SK-N-SH (cell line): ENCODE data around the gene FBXL15. TPM values are rescaled to one million over a fixed set of nuclear protein-coding genes. Genes with fewer than 3 reads are reported as not detected.

Experiments used
- CTCF ChIA-PET: fragments of 300-600, 350-600 bp; formaldehyde crosslinking; extraction: SDS; loops from one replicate; lab custom pipeline; 2021; lab: Yijun Ruan, JAX
- POLR2A ChIA-PET: fragments of 350-600 bp; sonication (Branson Sonifier 250); formaldehyde crosslinking; extraction: SDS; loops from one replicate; lab custom pipeline; 2020; ENCODE audit warnings: antibody characterized with exemption, inconsistent platforms; lab: Yijun Ruan, JAX
- DNase-seq: peaks from one replicate; pipeline ENCODE4 v3.0.0; 2012
- H2AFZ ChIP-seq: fragments of 200-600 bp; sonication (generic); 2 replicates; pipeline ENCODE4 v1.8.1; 2016; ENCODE audit warnings: antibody characterized with exemption, mild to moderate bottlenecking, low read depth
- H3F3A ChIP-seq: fragments of 200-600 bp; sonication (generic); replicated peaks from 2 replicates; pipeline ENCODE3; 2016; ENCODE audit warnings: antibody characterized with exemption, mild to moderate bottlenecking; ENCODE audit not compliant: insufficient read depth
- H3K27ac ChIP-seq, 2 experiments: fragments of 200-500 bp in 1 of 2; fragments of 200-600 bp in 1 of 2; sonication (Bioruptor generic) in 1 of 2; sonication (generic), shearing (Covaris generic) in 1 of 2; 2 replicates each; pipeline versions ENCODE4 v1.5.1 to v1.6.1; 2014 to 2016; ENCODE audit warnings: low read depth in 2 of 2, inconsistent platforms in 1 of 2, low read length in 1 of 2, mild to moderate bottlenecking in 1 of 2, mixed read lengths in 1 of 2
- H3K27me3 ChIP-seq: fragments of 200-600 bp; sonication (generic), shearing (Covaris generic); 2 replicates; pipeline ENCODE4 v1.6.1; 2016; ENCODE audit warnings: mixed run types; ENCODE audit not compliant: insufficient read depth
- H3K36me3 ChIP-seq, 2 experiments: fragments of 200-500 bp in 1 of 2; fragments of 200-600 bp in 1 of 2; sonication (Bioruptor generic) in 1 of 2; sonication (generic) in 1 of 2; replicated peaks in 1 of 2; 2 replicates each; pipeline versions ENCODE3 to v1.5.1; 2014 to 2016; ENCODE audit warnings: low read length in 1 of 2, mild to moderate bottlenecking in 1 of 2; ENCODE audit not compliant: insufficient read depth in 2 of 2, control insufficient read depth in 1 of 2
- H3K4me1 ChIP-seq, 2 experiments: fragments of 200-500 bp in 1 of 2; fragments of 200-600 bp in 1 of 2; sonication (Bioruptor generic) in 1 of 2; sonication (generic), shearing (Covaris generic) in 1 of 2; 2 replicates each; pipeline versions ENCODE4 v1.5.1 to v1.6.1; 2014 to 2016; ENCODE audit warnings: low read depth in 1 of 2, low read length in 1 of 2, mixed run types in 1 of 2; ENCODE audit not compliant: insufficient read depth in 2 of 2, control insufficient read depth in 1 of 2
- H3K4me2 ChIP-seq: fragments of 200-600 bp; sonication (generic), shearing (Covaris generic); 2 replicates; pipeline ENCODE4 v1.6.1; 2017; ENCODE audit warnings: mixed run types
- H3K4me3 ChIP-seq, 2 experiments: fragments of 200-500 bp in 1 of 2; fragments of 200-600 bp in 1 of 2; sonication (Bioruptor generic) in 1 of 2; sonication (generic), shearing (Covaris generic) in 1 of 2; 2 replicates each; pipeline versions ENCODE4 v1.5.1 to v1.8.1; 2014 to 2016; ENCODE audit warnings: low read depth in 2 of 2, inconsistent platforms in 1 of 2, low read length in 1 of 2, mild to moderate bottlenecking in 1 of 2, mixed read lengths in 1 of 2, moderate library complexity in 1 of 2
- H3K79me2 ChIP-seq: fragments of 200-600 bp; sonication (generic); 2 replicates; pipeline ENCODE4 v1.8.1; 2017; ENCODE audit warnings: mild to moderate bottlenecking; ENCODE audit not compliant: insufficient read depth
- H3K9ac ChIP-seq: fragments of 200-600 bp; sonication (generic); 2 replicates; pipeline ENCODE4 v1.6.1; 2017; ENCODE audit warnings: mixed run types
- H3K9me2 ChIP-seq: fragments of 200-600 bp; sonication (generic); 2 replicates; pipeline ENCODE4 v1.6.1; 2017; ENCODE audit warnings: mixed run types
- H3K9me3 ChIP-seq: fragments of 200-600 bp; sonication (generic); 2 replicates; pipeline ENCODE4 v1.6.1; 2017; ENCODE audit warnings: mixed run types, mild to moderate bottlenecking, moderate library complexity
- H4K20me1 ChIP-seq: fragments of 200-600 bp; sonication (generic); 2 replicates; pipeline ENCODE4 v1.6.1; 2017; ENCODE audit warnings: mild to moderate bottlenecking, mixed run types; ENCODE audit not compliant: insufficient read depth
- EZH2phosphoT487 ChIP-seq: fragments of 200-600 bp; sonication (generic); IDR thresholded peaks from 2 replicates; pipeline ENCODE4 v1.6.1; 2017; ENCODE audit warnings: low read depth, mixed run types, mild to moderate bottlenecking, antibody characterized with exemption, moderate library complexity, borderline replicate concordance
- FOSL2 ChIP-seq: IDR thresholded peaks from 2 replicates; pipeline ENCODE4 v1.4.0; 2012; ENCODE audit warnings: low read depth, mild to moderate bottlenecking, moderate library complexity, borderline replicate concordance
- FOXJ3 ChIP-seq: sonication (generic); formaldehyde crosslinking; IDR thresholded peaks from 2 replicates; pipeline ENCODE4 v1.5.1; 2020; ENCODE audit warnings: mild to moderate bottlenecking, missing genetic modification reagents
- FOXM1 ChIP-seq: IDR thresholded peaks from 2 replicates; pipeline ENCODE4 v1.4.0; 2012; ENCODE audit warnings: low read depth, mild to moderate bottlenecking
- JUND ChIP-seq: IDR thresholded peaks from 2 replicates; pipeline ENCODE4 v1.4.0; 2012
- NFIC ChIP-seq: IDR thresholded peaks from 2 replicates; pipeline ENCODE4 v1.4.0; 2012; ENCODE audit warnings: borderline replicate concordance
- RCOR1 ChIP-seq: fragments of 150-350 bp; IDR thresholded peaks from 2 replicates; pipeline ENCODE4 v1.6.1; 2017; ENCODE audit warnings: antibody characterized with exemption, low read length
- RFX5 ChIP-seq: IDR thresholded peaks from 2 replicates; pipeline ENCODE4 v1.6.1; 2012; ENCODE audit warnings: mild to moderate bottlenecking, improper control_type of control experiment, low read length
- RXRA ChIP-seq: IDR thresholded peaks from 2 replicates; pipeline ENCODE4 v1.4.0; 2012; ENCODE audit warnings: low read depth, mild to moderate bottlenecking, borderline replicate concordance
- TAF1 ChIP-seq: IDR thresholded peaks from 2 replicates; pipeline ENCODE4 v1.6.1; 2012; ENCODE audit warnings: low read depth, mild to moderate bottlenecking, low read length, moderate library complexity, borderline replicate concordance
- WGBS: methylation state at CpG from one replicate; pipeline ENCODE4 v1.1.6; 2017; ENCODE audit warnings: low lambda C conversion rate; 5-methylcytosine and 5-hydroxymethylcytosine counted together
- polyA plus RNA-seq, 3 experiments: library from polyadenylated mRNA; depleted of rRNA; stranded (reverse); fragments of >200 nt; gene quantifications; 2 replicates each; pipeline ENCODE4 v1.2.3, GENCODE V29; 2012
- TF ChIP-seq, protein P1 (sequence below): IDR thresholded peaks from 2 replicates; pipeline ENCODE4 v1.4.0; 2012; ENCODE audit warnings: low read depth, borderline replicate concordance
- TF ChIP-seq, protein P2 (sequence below): fragments of 200-600 bp; sonication (generic); IDR thresholded peaks from 2 replicates; pipeline ENCODE4 v1.6.1; 2017; ENCODE audit warnings: antibody characterized with exemption, mild to moderate bottlenecking, moderate library complexity
- TF ChIP-seq, protein P3 (sequence below): IDR thresholded peaks from 2 replicates; pipeline ENCODE4 v1.6.1; 2012; ENCODE audit warnings: mild to moderate bottlenecking, low read depth, low read length, moderate library complexity
- TF ChIP-seq, protein P4 (sequence below): fragments of 150-350 bp; IDR thresholded peaks from 2 replicates; pipeline ENCODE4 v1.6.1; 2017; ENCODE audit warnings: antibody characterized with exemption, low read length, low read depth, borderline replicate concordance
- TF ChIP-seq, protein P5 (sequence below): IDR thresholded peaks from 2 replicates; pipeline ENCODE4; 2012

Gene FBXL15
- polyA plus RNA-seq, 1 of the 3 experiments (the other 2 are of a cell fraction), result 17.2 TPM

DNA sequence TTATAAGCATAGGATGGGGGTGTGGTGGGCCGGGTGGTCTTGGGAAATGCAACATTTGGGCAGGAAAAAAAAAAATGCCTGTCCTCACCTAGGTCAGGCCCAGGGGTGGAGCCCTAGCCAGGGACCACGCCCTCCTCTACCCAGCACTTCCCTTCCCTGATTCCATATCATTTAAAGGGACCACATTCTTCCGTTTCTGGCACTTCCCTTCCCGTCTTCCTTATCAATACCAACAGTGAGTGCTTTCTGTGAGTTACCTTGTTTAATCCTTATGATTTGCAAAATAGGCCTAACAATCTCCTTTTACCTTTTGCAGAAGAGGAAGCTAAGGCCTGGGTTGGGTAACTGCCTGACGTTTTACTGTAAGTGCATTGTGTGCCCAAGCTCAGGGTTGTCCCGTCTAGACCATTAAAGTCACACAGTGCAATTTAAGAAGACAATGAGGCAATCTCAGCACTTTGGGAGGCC, 47.4 kb downstream of the FBXL15 start:
- DNase-seq, result no peak
- H3K9me2 ChIP-seq, result no peaks in the 10 kb centered on the region
- no peak overlapping the region for H3K27ac ChIP-seq
- POLR2A ChIA-PET, result no interaction called here
- no peaks in the 10 kb centered on the region for H3K4me1 ChIP-seq
- H3K9me3 ChIP-seq, result no peaks in the 10 kb centered on the region
- WGBS, result 83% methylated on average over 6 of the region's 6 CpGs
- no peaks in the 10 kb centered on the region for H3K36me3 ChIP-seq
- H4K20me1 ChIP-seq, result no peaks in the 10 kb centered on the region
- CTCF ChIA-PET, result interaction anchor here (1.0 to 6.8 kb wide), 5 partner anchors 11 to 116 kb away, joined by 3 to 25 read pairs (median 7); partner anchors contain the start of gene C10orf95
- no peak overlapping the region for H3K9ac ChIP-seq
- H3K4me3 ChIP-seq, result no peak overlapping the region
- no peaks in the 10 kb centered on the region for H3F3A ChIP-seq
- no peaks in the 10 kb centered on the region for H3K27me3 ChIP-seq
- H3K4me2 ChIP-seq, result no peak overlapping the region
- TF ChIP-seq, protein P1, sequence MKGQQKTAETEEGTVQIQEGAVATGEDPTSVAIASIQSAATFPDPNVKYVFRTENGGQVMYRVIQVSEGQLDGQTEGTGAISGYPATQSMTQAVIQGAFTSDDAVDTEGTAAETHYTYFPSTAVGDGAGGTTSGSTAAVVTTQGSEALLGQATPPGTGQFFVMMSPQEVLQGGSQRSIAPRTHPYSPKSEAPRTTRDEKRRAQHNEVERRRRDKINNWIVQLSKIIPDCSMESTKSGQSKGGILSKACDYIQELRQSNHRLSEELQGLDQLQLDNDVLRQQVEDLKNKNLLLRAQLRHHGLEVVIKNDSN, result no peak
- TF ChIP-seq, protein P2, sequence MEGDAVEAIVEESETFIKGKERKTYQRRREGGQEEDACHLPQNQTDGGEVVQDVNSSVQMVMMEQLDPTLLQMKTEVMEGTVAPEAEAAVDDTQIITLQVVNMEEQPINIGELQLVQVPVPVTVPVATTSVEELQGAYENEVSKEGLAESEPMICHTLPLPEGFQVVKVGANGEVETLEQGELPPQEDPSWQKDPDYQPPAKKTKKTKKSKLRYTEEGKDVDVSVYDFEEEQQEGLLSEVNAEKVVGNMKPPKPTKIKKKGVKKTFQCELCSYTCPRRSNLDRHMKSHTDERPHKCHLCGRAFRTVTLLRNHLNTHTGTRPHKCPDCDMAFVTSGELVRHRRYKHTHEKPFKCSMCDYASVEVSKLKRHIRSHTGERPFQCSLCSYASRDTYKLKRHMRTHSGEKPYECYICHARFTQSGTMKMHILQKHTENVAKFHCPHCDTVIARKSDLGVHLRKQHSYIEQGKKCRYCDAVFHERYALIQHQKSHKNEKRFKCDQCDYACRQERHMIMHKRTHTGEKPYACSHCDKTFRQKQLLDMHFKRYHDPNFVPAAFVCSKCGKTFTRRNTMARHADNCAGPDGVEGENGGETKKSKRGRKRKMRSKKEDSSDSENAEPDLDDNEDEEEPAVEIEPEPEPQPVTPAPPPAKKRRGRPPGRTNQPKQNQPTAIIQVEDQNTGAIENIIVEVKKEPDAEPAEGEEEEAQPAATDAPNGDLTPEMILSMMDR, result no peak
- TF ChIP-seq NFIC (no peak), FOSL2 (no peak), JUND (no peak), RFX5 (no peak), RXRA (no peak), FOXM1 (no peak), TAF1 (no peak), EZH2phosphoT487 (no peak), RCOR1 (no peak), FOXJ3 (CRISPR knock-in tag) (no peak)
- TF ChIP-seq, protein P3, sequence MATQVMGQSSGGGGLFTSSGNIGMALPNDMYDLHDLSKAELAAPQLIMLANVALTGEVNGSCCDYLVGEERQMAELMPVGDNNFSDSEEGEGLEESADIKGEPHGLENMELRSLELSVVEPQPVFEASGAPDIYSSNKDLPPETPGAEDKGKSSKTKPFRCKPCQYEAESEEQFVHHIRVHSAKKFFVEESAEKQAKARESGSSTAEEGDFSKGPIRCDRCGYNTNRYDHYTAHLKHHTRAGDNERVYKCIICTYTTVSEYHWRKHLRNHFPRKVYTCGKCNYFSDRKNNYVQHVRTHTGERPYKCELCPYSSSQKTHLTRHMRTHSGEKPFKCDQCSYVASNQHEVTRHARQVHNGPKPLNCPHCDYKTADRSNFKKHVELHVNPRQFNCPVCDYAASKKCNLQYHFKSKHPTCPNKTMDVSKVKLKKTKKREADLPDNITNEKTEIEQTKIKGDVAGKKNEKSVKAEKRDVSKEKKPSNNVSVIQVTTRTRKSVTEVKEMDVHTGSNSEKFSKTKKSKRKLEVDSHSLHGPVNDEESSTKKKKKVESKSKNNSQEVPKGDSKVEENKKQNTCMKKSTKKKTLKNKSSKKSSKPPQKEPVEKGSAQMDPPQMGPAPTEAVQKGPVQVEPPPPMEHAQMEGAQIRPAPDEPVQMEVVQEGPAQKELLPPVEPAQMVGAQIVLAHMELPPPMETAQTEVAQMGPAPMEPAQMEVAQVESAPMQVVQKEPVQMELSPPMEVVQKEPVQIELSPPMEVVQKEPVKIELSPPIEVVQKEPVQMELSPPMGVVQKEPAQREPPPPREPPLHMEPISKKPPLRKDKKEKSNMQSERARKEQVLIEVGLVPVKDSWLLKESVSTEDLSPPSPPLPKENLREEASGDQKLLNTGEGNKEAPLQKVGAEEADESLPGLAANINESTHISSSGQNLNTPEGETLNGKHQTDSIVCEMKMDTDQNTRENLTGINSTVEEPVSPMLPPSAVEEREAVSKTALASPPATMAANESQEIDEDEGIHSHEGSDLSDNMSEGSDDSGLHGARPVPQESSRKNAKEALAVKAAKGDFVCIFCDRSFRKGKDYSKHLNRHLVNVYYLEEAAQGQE, result no peak
- TF ChIP-seq, protein P4, sequence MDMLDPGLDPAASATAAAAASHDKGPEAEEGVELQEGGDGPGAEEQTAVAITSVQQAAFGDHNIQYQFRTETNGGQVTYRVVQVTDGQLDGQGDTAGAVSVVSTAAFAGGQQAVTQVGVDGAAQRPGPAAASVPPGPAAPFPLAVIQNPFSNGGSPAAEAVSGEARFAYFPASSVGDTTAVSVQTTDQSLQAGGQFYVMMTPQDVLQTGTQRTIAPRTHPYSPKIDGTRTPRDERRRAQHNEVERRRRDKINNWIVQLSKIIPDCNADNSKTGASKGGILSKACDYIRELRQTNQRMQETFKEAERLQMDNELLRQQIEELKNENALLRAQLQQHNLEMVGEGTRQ, result no peak
- TF ChIP-seq, protein P5, sequence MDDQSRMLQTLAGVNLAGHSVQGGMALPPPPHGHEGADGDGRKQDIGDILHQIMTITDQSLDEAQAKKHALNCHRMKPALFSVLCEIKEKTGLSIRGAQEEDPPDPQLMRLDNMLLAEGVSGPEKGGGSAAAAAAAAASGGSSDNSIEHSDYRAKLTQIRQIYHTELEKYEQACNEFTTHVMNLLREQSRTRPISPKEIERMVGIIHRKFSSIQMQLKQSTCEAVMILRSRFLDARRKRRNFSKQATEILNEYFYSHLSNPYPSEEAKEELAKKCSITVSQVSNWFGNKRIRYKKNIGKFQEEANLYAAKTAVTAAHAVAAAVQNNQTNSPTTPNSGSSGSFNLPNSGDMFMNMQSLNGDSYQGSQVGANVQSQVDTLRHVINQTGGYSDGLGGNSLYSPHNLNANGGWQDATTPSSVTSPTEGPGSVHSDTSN, result no peak
- H2AFZ ChIP-seq, result no peak overlapping the region
- no peaks in the 10 kb centered on the region for H3K79me2 ChIP-seq
